HG03045 (cell line): ENCODE data around the gene NSD1.
"Not testable (repeated sequence)": the region's sequence is repeated elsewhere in the genome, so short reads cannot be mapped to it uniquely, and the experiment has no call there.

Experiments used
- ATAC-seq: cut with Tn5 transposase; IDR thresholded peaks from one replicate; pipeline ENCODE4 v1.9.1; 2021; ENCODE audit warnings: mild to moderate bottlenecking, moderate library complexity; ENCODE audit not compliant: unreplicated experiment

The NSD1 gene

GRCh38 chr5:177303925-177304391 lies 170.4 kb downstream of the NSD1 start:
- no peak for ATAC-seq

GRCh38 chr5:177304392-177305119 lies 171.0 kb downstream of the NSD1 start:
- ATAC-seq = no peak

GRCh38 chr5:177306103-177306640 lies 172.6 kb downstream of the NSD1 start:
- not testable (repeated sequence) for ATAC-seq

- ATAC-seq = no peak
Observed at GRCh38 chr5:177306674-177307543, 173.3 kb downstream of the NSD1 start.

- no peak for ATAC-seq
Observed at GRCh38 chr5:177307544-177308363, 174.2 kb downstream of the NSD1 start.

GRCh38 chr5:177308740-177309139 lies 175.2 kb downstream of the NSD1 start:
- ATAC-seq = no peak

- no peak for ATAC-seq
Observed at GRCh38 chr5:177309351-177310191, 176.0 kb downstream of the NSD1 start.

- ATAC-seq = no peak
Observed at GRCh38 chr5:177310332-177310731, 176.8 kb downstream of the NSD1 start.

GRCh38 chr5:177310757-177311391 lies 177.3 kb downstream of the NSD1 start:
- no peak for ATAC-seq

- no peak for ATAC-seq
Observed at GRCh38 chr5:177311392-177311722, 177.8 kb downstream of the NSD1 start.

GRCh38 chr5:177311723-177312648 lies 178.4 kb downstream of the NSD1 start, which contains the start of gene MXD3:
MXD3 (minus strand) TSS chr5:177311898; CDS start chr5:177311830, 68 bp downstream.
- peak; percentile 74 for ATAC-seq

GRCh38 chr5:177312649-177313181 lies 179.1 kb downstream of the NSD1 start:
- ATAC-seq = peak; percentile 22

- no peak for ATAC-seq
Observed at GRCh38 chr5:177313561-177314259, 180.1 kb downstream of the NSD1 start.

- ATAC-seq = no peak
Observed at GRCh38 chr5:177314376-177315342, 181.1 kb downstream of the NSD1 start.

- ATAC-seq = no peak
Observed at GRCh38 chr5:177315411-177315810, 181.8 kb downstream of the NSD1 start.

GRCh38 chr5:177316005-177316404 lies 182.4 kb downstream of the NSD1 start:
- no peak for ATAC-seq
